HAP-1 (cell line): Measurements from ENCODE around the gene CROT.

ENCODE experiments used
- DNase-seq, 2 experiments: peaks; one replicate each; pipeline ENCODE4 v3.0.0-alpha.2; 2016 to 2020; ENCODE audit warnings: low spot score in 2 of 2
- H3K27me3 ChIP-seq: fragments of 250-450 bp; sonication (Bioruptor Pico); 2 replicates; pipeline ENCODE4 v1.5.1; 2020; ENCODE audit warnings: low read depth, mild to moderate bottlenecking, moderate library complexity
- H3K36me3 ChIP-seq: fragments of 250-450 bp; sonication (Bioruptor Pico); replicated peaks from 2 replicates; pipeline ENCODE4 v1.5.1; 2020; ENCODE audit warnings: mild to moderate bottlenecking
- H3K4me1 ChIP-seq: fragments of 250-450 bp; sonication (Bioruptor Pico); 2 replicates; pipeline ENCODE4 v1.5.1; 2020; ENCODE audit warnings: mild to moderate bottlenecking
- H3K4me3 ChIP-seq: fragments of 250-450 bp; sonication (Bioruptor Pico); 2 replicates; pipeline ENCODE4 v1.5.1; 2020; ENCODE audit warnings: mild to moderate bottlenecking, moderate library complexity
- H3K9me3 ChIP-seq: fragments of 250-450 bp; sonication (Bioruptor Pico); 2 replicates; pipeline ENCODE4 v1.5.1; 2020; ENCODE audit warnings: mild to moderate bottlenecking, moderate library complexity
- in situ Hi-C: fragments of 300-500 bp; cut with MboI; formaldehyde crosslinking; loops from 3 replicates; pipeline ENCODE4 v1.14.3; 2020; ENCODE audit warnings: low sequenced_read_pairs, inconsistent platforms, mixed read lengths

The CROT gene

GRCh38 chr7:87359366-87359765 is 13.9 kb downstream of the CROT start:
- in situ Hi-C loops: no loop called here
- DNase-seq: no peak

GRCh38 chr7:87361320-87361719 is 15.9 kb downstream of the CROT start:
- Histone ChIP-seq H3K4me1 (no peaks in the 10 kb centered on the region; the same call in 1 of the 2 replicates), H3K4me3 (no peak overlapping the region), H3K9me3 (peaks cover 4% of the 10 kb centered on the region), H3K36me3 (no peaks in the 10 kb centered on the region), H3K27me3 (no peaks in the 10 kb centered on the region)
- in situ Hi-C loops: no loop called here
- no peak for DNase-seq

More at GRCh38 chr7:87359366-87359765, 13.9 kb downstream of the CROT start:
- Histone ChIP-seq H3K36me3 (no peaks in the 10 kb centered on the region), H3K27me3 (no peaks in the 10 kb centered on the region), H3K4me1 (no peaks in the 10 kb centered on the region; the same call in 1 of the 2 replicates), H3K4me3 (no peak overlapping the region), H3K9me3 (peaks cover 10% of the 10 kb centered on the region)

- in situ Hi-C loops: no loop called here
- Histone ChIP-seq H3K4me1 (no peaks in the 10 kb centered on the region; the same call in 1 of the 2 replicates), H3K36me3 (no peaks in the 10 kb centered on the region), H3K27me3 (no peaks in the 10 kb centered on the region), H3K9me3 (no peaks in the 10 kb centered on the region; the same call in 1 of the 2 replicates), H3K4me3 (no peak overlapping the region)
- no peak for DNase-seq
These were observed 17.9 kb downstream of the CROT start for GRCh38 chr7:87363342-87363741.

- Histone ChIP-seq H3K9me3 (no peaks in the 10 kb centered on the region; the same call in 1 of the 2 replicates), H3K4me1 (no peaks in the 10 kb centered on the region; the same call in 1 of the 2 replicates), H3K27me3 (no peaks in the 10 kb centered on the region), H3K36me3 (no peaks in the 10 kb centered on the region), H3K4me3 (no peak overlapping the region)
- in situ Hi-C loops: no loop called here
- DNase-seq: no peak
These were observed 18.8 kb downstream of the CROT start for GRCh38 chr7:87364246-87364645.

GRCh38 chr7:87369216-87369615 is 23.8 kb downstream of the CROT start:
- DNase-seq: no peak
- Histone ChIP-seq H3K4me3 (no peak overlapping the region), H3K36me3 (no peaks in the 10 kb centered on the region), H3K4me1 (no peaks in the 10 kb centered on the region), H3K9me3 (no peaks in the 10 kb centered on the region), H3K27me3 (no peaks in the 10 kb centered on the region)
- in situ Hi-C loops: no loop called here

GRCh38 chr7:87370660-87371180 is 25.3 kb downstream of the CROT start:
- H3K9me3 ChIP-seq: no peaks in the 10 kb centered on the region
- H3K27me3 ChIP-seq: no peaks in the 10 kb centered on the region
- in situ Hi-C loops: no loop called here
- H3K4me1 ChIP-seq: no peaks in the 10 kb centered on the region
- no peak overlapping the region for H3K4me3 ChIP-seq
- no peak for DNase-seq
- no peaks in the 10 kb centered on the region for H3K36me3 ChIP-seq

GRCh38 chr7:87375662-87376435 is 30.4 kb downstream of the CROT start:
- Histone ChIP-seq H3K9me3 (no peaks in the 10 kb centered on the region), H3K4me3 (no peak overlapping the region), H3K27me3 (no peaks in the 10 kb centered on the region), H3K4me1 (no peaks in the 10 kb centered on the region), H3K36me3 (no peaks in the 10 kb centered on the region)
- in situ Hi-C loops: no loop called here
- DNase-seq: no peak

GRCh38 chr7:87380905-87381304 is 35.4 kb downstream of the CROT start:
- H3K4me3 ChIP-seq: no peak overlapping the region
- H3K4me1 ChIP-seq: no peaks in the 10 kb centered on the region
- H3K36me3 ChIP-seq: no peaks in the 10 kb centered on the region
- no peaks in the 10 kb centered on the region for H3K27me3 ChIP-seq
- no peaks in the 10 kb centered on the region for H3K9me3 ChIP-seq
- DNase-seq: no peak
- in situ Hi-C loops: no loop called here

DNA sequence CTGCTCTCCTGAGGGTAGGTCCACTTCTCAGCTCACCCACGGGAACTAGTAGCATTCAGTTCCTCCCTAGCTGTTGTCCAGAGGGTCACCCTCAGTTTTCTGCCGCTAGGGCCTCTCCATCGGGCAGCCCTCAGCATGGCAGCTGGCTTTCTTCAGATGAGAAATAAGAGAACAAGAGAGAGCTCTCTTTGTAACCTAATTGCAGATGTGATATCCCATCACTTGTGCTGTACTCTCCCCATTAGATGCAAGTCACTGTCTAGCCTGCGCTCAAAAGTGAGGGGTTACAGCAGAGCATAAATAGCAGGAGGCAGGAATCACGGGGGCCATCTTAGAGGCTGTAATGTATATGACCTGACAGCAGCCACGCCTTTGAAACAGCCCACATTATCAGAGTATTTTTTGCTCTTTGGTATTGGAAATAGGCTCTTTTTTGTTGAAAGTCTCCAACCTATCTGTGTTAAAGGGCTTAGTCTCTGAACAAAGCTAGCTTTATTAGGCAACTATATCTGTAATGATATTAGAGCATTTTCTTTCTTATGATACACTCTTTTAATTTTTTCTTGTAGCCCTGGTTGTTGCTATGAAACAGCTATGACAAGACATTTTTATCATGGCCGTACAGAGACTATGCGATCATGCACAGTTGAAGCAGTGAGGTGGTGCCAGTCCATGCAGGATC is 45.7 kb downstream of the CROT start:
- H3K27me3 ChIP-seq: no peaks in the 10 kb centered on the region
- in situ Hi-C loops: no loop called here
- H3K36me3 ChIP-seq: no peaks in the 10 kb centered on the region
- H3K9me3 ChIP-seq: no peaks in the 10 kb centered on the region
- no peak for DNase-seq
- no peaks in the 10 kb centered on the region for H3K4me1 ChIP-seq
- H3K4me3 ChIP-seq: no peak overlapping the region

DNA sequence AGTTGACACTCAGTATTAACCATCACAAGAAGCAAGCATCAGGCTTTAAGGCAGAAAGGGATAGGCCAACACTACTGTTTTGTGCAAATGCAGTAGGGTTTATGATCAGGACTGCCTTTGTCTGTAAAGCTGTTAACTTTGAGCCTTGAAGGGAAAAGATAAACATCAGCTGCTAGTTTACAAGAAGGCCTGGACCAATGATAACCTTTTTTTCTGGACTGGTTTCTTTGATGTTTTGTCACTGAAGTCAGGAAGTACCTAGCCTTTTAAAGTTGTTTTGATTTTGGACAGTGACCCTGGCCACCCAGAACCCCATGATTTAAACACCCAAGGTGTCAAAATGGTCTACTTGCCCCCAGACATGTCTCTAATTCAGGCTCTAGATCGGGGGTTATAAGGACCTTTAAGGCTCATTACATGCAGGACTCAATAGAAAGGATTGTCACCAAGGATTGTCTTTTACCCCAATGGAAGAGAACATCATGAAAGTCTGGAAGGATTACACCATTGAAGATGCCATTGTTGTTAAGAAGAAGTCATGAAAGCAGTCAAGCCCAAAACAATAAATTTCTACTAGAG is 50.1 kb downstream of the CROT start:
- Histone ChIP-seq H3K36me3 (no peaks in the 10 kb centered on the region), H3K4me1 (no peaks in the 10 kb centered on the region), H3K9me3 (no peaks in the 10 kb centered on the region), H3K27me3 (no peaks in the 10 kb centered on the region), H3K4me3 (no peak overlapping the region)
- in situ Hi-C loops: no loop called here
- DNase-seq: no peak

- Histone ChIP-seq H3K4me3 (no peak overlapping the region), H3K27me3 (no peaks in the 10 kb centered on the region), H3K4me1 (no peaks in the 10 kb centered on the region), H3K9me3 (no peaks in the 10 kb centered on the region), H3K36me3 (no peaks in the 10 kb centered on the region)
- no peak for DNase-seq
- in situ Hi-C loops: no loop called here
These were observed 53.0 kb downstream of the CROT start for GRCh38 chr7:87398446-87398845.

- DNase-seq: no peak
- no peaks in the 10 kb centered on the region for H3K27me3 ChIP-seq
- no peak overlapping the region for H3K4me3 ChIP-seq
- no peaks in the 10 kb centered on the region for H3K9me3 ChIP-seq
- H3K4me1 ChIP-seq: no peaks in the 10 kb centered on the region
- in situ Hi-C loops: loop anchor here (25.0 kb wide), 1 partner anchor 467 kb away; no protein-coding TSS in a partner anchor
- H3K36me3 ChIP-seq: no peaks in the 10 kb centered on the region
These were observed 59.2 kb downstream of the CROT start for GRCh38 chr7:87404674-87405073.

- Histone ChIP-seq H3K4me3 (no peak overlapping the region), H3K4me1 (no peaks in the 10 kb centered on the region), H3K27me3 (no peaks in the 10 kb centered on the region), H3K36me3 (no peaks in the 10 kb centered on the region), H3K9me3 (no peaks in the 10 kb centered on the region)
- in situ Hi-C loops: loop anchor here (5.0 to 25.0 kb wide), 2 partner anchors 99 to 474 kb away; no protein-coding TSS in a partner anchor
- DNase-seq: no peak
These were observed 65.7 kb downstream of the CROT start for GRCh38 chr7:87411186-87411585.

GRCh38 chr7:87413029-87413428 is 67.6 kb downstream of the CROT start:
- DNase-seq: no peak
- Histone ChIP-seq H3K36me3 (no peaks in the 10 kb centered on the region), H3K27me3 (no peaks in the 10 kb centered on the region), H3K4me1 (no peaks in the 10 kb centered on the region), H3K9me3 (no peaks in the 10 kb centered on the region), H3K4me3 (no peak overlapping the region)
- in situ Hi-C loops: loop anchor here (5.0 to 25.0 kb wide), 2 partner anchors 101 to 476 kb away; no protein-coding TSS in a partner anchor
